ENCODE results near the gene POC1A. TPM values are rescaled to one million over a fixed set of nuclear protein-coding genes. Genes with fewer than 3 reads are reported as not detected.

The POC1A gene
- total RNA-seq, 1 experiment from 2014 or later: 32.2 TPM

- Mint-ChIP-seq H3K27me3 (ENCODE audit: insufficient read depth, unreplicated experiment) (no peaks in the 10 kb centered on the region), H3K4me1 (ENCODE audit: low read depth, unreplicated experiment) (no peaks in the 10 kb centered on the region), H3K27ac (ENCODE audit: unreplicated experiment) (no peak overlapping the region), H3K36me3 (ENCODE audit: insufficient read depth, unreplicated experiment) (peaks cover 4% of the 10 kb centered on the region), H3K4me3 (ENCODE audit: unreplicated experiment) (no peak overlapping the region), H3K9me3 (ENCODE audit: unreplicated experiment) (no peaks in the 10 kb centered on the region)
- Histone ChIP-seq H3K9me3 (no peaks in the 10 kb centered on the region), H3K4me1 (no peaks in the 10 kb centered on the region), H3K4me3 (ENCODE audit: low read depth, low read length) (no peak overlapping the region), H3K36me3 (ENCODE audit: control insufficient read depth, insufficient read depth, low read length) (no peaks in the 10 kb centered on the region; the same call in 1 of the 2 replicates), H3K27me3 (replicated peaks; ENCODE audit: control insufficient read depth, insufficient read depth, low read length) (no peaks in the 10 kb centered on the region)
- BruUV-seq (replicated peaks): no TSS peak
- CTCF ChIA-PET: no interaction called here
- intact Hi-C loops (cut with micrococcal nuclease; ENCODE audit: unreplicated experiment): no loop called here
- TF ChIP-seq CTCF (IDR thresholded peaks at IDR 0.05; ENCODE audit: insufficient read depth in 1 of 2, low read depth in 1 of 2, low read length in 1 of 2, severe bottlenecking in 1 of 2, unreplicated experiment in 1 of 2): no peak
- DNase-seq: no peak
- POLR2A ChIA-PET: no interaction called here
These were observed 102.8 kb downstream of the POC1A start for GRCh38 chr3:52051444-52051843.

- Histone ChIP-seq H3K36me3 (ENCODE audit: control insufficient read depth, insufficient read depth, low read length) (no peaks in the 10 kb centered on the region; the same call in 1 of the 2 replicates), H3K4me3 (ENCODE audit: low read depth, low read length) (no peak overlapping the region), H3K9me3 (no peaks in the 10 kb centered on the region), H3K27me3 (replicated peaks; ENCODE audit: control insufficient read depth, insufficient read depth, low read length) (no peaks in the 10 kb centered on the region), H3K4me1 (no peaks in the 10 kb centered on the region)
- intact Hi-C loops (cut with micrococcal nuclease; ENCODE audit: unreplicated experiment): no loop called here
- no peak for DNase-seq
- H3K9me3 Mint-ChIP-seq (ENCODE audit: unreplicated experiment): no peaks in the 10 kb centered on the region
- no peaks in the 10 kb centered on the region for H3K27me3 Mint-ChIP-seq (ENCODE audit: insufficient read depth, unreplicated experiment)
- H3K4me1 Mint-ChIP-seq (ENCODE audit: low read depth, unreplicated experiment): no peaks in the 10 kb centered on the region
- no TSS peak for BruUV-seq (replicated peaks)
- TF ChIP-seq CTCF (IDR thresholded peaks at IDR 0.05; ENCODE audit: insufficient read depth in 1 of 2, low read depth in 1 of 2, low read length in 1 of 2, severe bottlenecking in 1 of 2, unreplicated experiment in 1 of 2): no peak
- H3K4me3 Mint-ChIP-seq (ENCODE audit: unreplicated experiment): no peak overlapping the region
- ChIA-PET CTCF (interaction anchor here (0.6 kb wide), 1 partner anchor 68 kb away, joined by 3 read pairs; no protein-coding TSS in a partner anchor), POLR2A (interaction anchor here (0.6 kb wide), 1 partner anchor 36 kb away, joined by 3 read pairs; no protein-coding TSS in a partner anchor)
- H3K36me3 Mint-ChIP-seq (ENCODE audit: insufficient read depth, unreplicated experiment): peaks cover under 1% of the 10 kb centered on the region
- H3K27ac Mint-ChIP-seq (ENCODE audit: unreplicated experiment): no peak overlapping the region
These were observed 103.7 kb downstream of the POC1A start for GRCh38 chr3:52050571-52050970.

GRCh38 chr3:52049503-52049902 lies 104.7 kb downstream of the POC1A start:
- no peaks in the 10 kb centered on the region for H3K9me3 ChIP-seq
- Mint-ChIP-seq H3K9me3 (ENCODE audit: unreplicated experiment) (no peaks in the 10 kb centered on the region), H3K4me1 (ENCODE audit: low read depth, unreplicated experiment) (no peaks in the 10 kb centered on the region), H3K27ac (ENCODE audit: unreplicated experiment) (no peak overlapping the region), H3K27me3 (ENCODE audit: insufficient read depth, unreplicated experiment) (no peaks in the 10 kb centered on the region), H3K36me3 (ENCODE audit: insufficient read depth, unreplicated experiment) (no peaks in the 10 kb centered on the region), H3K4me3 (ENCODE audit: unreplicated experiment) (no peak overlapping the region)
- BruUV-seq (replicated peaks): no TSS peak
- ChIA-PET CTCF (no interaction called here), POLR2A (no interaction called here)
- H3K27me3 ChIP-seq (replicated peaks; ENCODE audit: control insufficient read depth, insufficient read depth, low read length): no peaks in the 10 kb centered on the region
- H3K36me3 ChIP-seq (ENCODE audit: control insufficient read depth, insufficient read depth, low read length): no peaks in the 10 kb centered on the region; the same call in 1 of the 2 replicates
- no peak overlapping the region for H3K4me3 ChIP-seq (ENCODE audit: low read depth, low read length)
- intact Hi-C loops (cut with micrococcal nuclease; ENCODE audit: unreplicated experiment): no loop called here
- no peaks in the 10 kb centered on the region for H3K4me1 ChIP-seq
- no peak for TF ChIP-seq CTCF (IDR thresholded peaks at IDR 0.05; ENCODE audit: insufficient read depth in 1 of 2, low read depth in 1 of 2, low read length in 1 of 2, severe bottlenecking in 1 of 2, unreplicated experiment in 1 of 2)
- no peak for DNase-seq

All from Caco-2 (cell line).